Stimulated activated CD4-positive, alpha-beta T cell treated with anti-CD3 and anti-CD28 coated beads, Interleukin-1b, Interleukin-23, amount 100 ng/mL, for 48 hours (primary cell): ENCODE measurements around the gene GRHL1.

ENCODE experiments used
- DNase-seq: peaks from one replicate; pipeline ENCODE4 v3.0.0-alpha.2; 2020

GRHL1 gene

GRCh38 chr2:10047616-10048500 is 96.4 kb downstream of the GRHL1 start:
- DNase-seq, result no peak

DNA sequence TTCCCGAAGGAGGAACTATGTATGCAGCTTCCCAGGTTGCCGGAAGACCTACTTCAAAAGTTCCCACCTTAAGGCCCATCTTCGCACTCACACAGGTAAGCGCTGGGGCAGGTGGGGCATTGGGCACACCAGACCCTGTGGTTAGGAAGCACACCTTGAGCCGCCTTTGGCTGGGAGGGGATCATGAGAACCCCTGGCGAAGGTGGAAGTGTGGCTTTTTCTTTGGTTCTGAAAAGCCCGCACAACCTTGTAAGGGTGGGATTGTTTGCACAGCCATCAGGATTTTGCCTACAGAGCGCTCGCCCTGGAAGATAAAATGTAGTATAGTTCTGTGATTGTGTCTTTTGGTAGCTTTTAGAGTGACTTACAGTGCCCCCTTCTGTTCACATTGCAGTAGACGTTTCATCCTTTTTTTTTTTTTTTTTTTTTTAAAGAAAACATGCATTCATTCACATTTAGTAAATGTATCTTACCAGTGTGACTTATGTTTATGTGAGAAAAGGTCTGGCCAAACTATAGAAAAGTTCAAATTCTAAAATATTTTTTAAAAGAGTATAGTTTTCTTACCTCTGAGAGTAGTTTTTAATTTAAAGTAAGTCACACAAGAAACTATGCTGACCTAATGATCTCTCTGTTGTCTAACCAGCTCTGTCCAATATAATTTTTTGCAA is 97.1 kb downstream of the GRHL1 start:
- no peak for DNase-seq
